ENCODE results near the gene SLFN12L.

DNA sequence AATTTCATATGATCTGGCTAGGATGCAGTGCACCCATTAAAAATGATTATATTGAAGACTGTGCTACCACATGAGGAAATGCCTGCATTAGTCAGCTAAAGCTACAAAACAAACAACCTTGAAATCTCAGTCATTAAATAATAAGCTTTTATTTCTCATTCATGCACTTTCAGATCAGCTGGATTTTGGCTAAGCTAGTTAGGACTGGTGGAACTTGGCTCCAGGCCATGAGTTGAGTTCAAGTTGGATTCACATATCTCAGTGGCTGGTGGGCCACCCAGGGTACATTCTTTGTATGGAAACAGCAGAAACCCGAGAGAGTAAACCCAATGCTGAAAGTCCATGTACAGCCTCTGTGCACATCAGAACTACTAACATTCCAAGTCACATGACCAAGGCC is 6.4 kb upstream of the SLFN12L start:
- TF ChIP-seq CTCF (conservative IDR thresholded peaks at IDR 0.05) (no peak), EZH2 (IDR thresholded peaks at IDR 0.05; ENCODE audit: low read depth) (no peak)
